Stimulated activated CD4-positive, alpha-beta T cell treated with anti-CD3 and anti-CD28 coated beads, Interleukin-15, amount 100 ng/mL, for 1 hour (primary cell): ENCODE measurements around the gene MYH13.

ENCODE experiments used
- DNase-seq, 2 donors: peaks; one replicate each; pipeline ENCODE4 v3.0.0-alpha.2; 2020; ENCODE audit warnings: low read depth in 1 of 2, low spot score in 1 of 2

Gene MYH13

DNA sequence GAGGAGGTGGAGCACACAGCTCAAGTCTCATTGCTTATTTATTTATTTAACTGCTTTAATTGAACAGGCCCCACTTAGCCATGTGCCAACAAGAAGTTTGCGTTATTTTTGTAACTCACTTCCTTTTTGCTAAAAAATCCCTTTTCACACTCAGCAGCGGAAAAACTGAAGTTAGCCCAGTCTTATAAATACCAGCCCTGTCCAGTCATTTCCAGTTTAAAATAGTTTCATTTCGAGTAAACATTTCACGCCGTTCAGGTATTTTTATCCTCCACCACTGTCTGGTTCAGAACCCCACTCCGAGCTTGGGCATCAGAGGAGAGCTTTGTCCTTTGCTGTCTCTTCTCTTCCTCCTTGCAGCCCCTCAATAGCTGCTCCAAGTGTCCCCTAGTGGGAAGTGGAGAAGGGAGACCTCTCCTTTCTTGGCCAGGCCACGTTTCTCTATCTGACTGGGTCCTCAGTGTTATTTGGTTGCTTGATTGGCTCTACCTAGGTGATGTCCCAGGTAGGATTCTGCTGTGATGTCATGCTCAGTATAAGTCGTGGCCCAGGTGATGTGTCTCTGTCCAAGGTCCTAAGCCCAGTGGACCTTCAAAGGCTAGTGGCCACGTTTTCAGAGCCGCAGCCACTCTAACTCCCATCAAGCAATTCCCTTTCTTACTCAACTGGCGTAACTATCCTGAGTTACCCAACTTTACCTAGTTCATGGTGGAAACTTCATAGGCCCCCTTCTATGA is 121.4 kb downstream of the MYH13 start:
- DNase-seq: no peak
